ENCODE measurements around the gene RNASE13.
A peak's percentile ranks its signal among the peaks of the same experiment; 100 is the strongest.

GRCh38 chr14:21024585-21025370, 9.8 kb downstream of the RNASE13 start, which contains the start of gene NDRG2:
- 0 out of 2 replicates have a peak, but pooled peaks have one; percentile 40 for TF ChIP-seq POLR2AphosphoS5 (IDR thresholded peaks at IDR 0.05; ENCODE audit: low read depth, low read length)
- no peak for TF ChIP-seq CTCF (IDR thresholded peaks at IDR 0.05 in 2 of 3, conservative IDR thresholded peaks at IDR 0.05 in 1 of 3; ENCODE audit: borderline replicate concordance in 1 of 3, insufficient read depth in 1 of 3, low read depth in 2 of 3, low read length in 2 of 3)
- TF ChIP-seq ZNF274 (IDR thresholded peaks at IDR 0.05; ENCODE audit: low read depth, low read length), result no peak
- no peak for TF ChIP-seq ATF3 (IDR thresholded peaks at IDR 0.05)
- TF ChIP-seq JUND (IDR thresholded peaks at IDR 0.05), result no peak
